NCI-H226 (cell line): ENCODE results near the gene ERBB2.

ENCODE experiments used
- DNase-seq: peaks from one replicate; pipeline ENCODE4 v3.0.0-alpha.2; 2015

The ERBB2 gene

GRCh38 chr17:39730095-39730921 lies 30.4 kb downstream of the ERBB2 start, which contains the start of gene MIEN1:
MIEN1 (minus strand) TSS chr17:39730532; CDS start chr17:39730495, 37 bp downstream.
- peak; percentile 68 for DNase-seq

- no peak for DNase-seq
Measured at GRCh38 chr17:39732586-39732985, 32.7 kb downstream of the ERBB2 start.

GRCh38 chr17:39735882-39736281 lies 36.0 kb downstream of the ERBB2 start:
- no peak for DNase-seq

- peak; percentile 17 for DNase-seq
Measured at GRCh38 chr17:39736319-39737165, 36.7 kb downstream of the ERBB2 start.

- no peak for DNase-seq
Measured at GRCh38 chr17:39737206-39737759, 37.4 kb downstream of the ERBB2 start.

GRCh38 chr17:39737760-39738567 lies 38.1 kb downstream of the ERBB2 start, which contains the start of gene GRB7:
GRB7 (plus strand) TSS chr17:39737938; CDS start chr17:39742302, 4,364 bp downstream.
- DNase-seq, result peak; percentile 75

- DNase-seq, result peak; percentile 70
Measured at GRCh38 chr17:39738568-39738901, 38.7 kb downstream of the ERBB2 start.

GRCh38 chr17:39738983-39739884 lies 39.4 kb downstream of the ERBB2 start:
- peak; percentile 71 for DNase-seq

- peak; percentile 62 for DNase-seq
Measured at GRCh38 chr17:39739885-39740356, 40.1 kb downstream of the ERBB2 start.

- DNase-seq, result peak; percentile 90
Measured at GRCh38 chr17:39740357-39741111, 40.7 kb downstream of the ERBB2 start.

- DNase-seq, result no peak
Measured at GRCh38 chr17:39742126-39742855, 42.4 kb downstream of the ERBB2 start.

GRCh38 chr17:39742856-39743436 lies 43.1 kb downstream of the ERBB2 start:
- no peak for DNase-seq

- no peak for DNase-seq
Measured at GRCh38 chr17:39744075-39744835, 44.4 kb downstream of the ERBB2 start.

GRCh38 chr17:39744836-39745215 lies 45.0 kb downstream of the ERBB2 start:
- DNase-seq, result no peak

- no peak for DNase-seq
Measured at GRCh38 chr17:39745335-39746144, 45.7 kb downstream of the ERBB2 start.

- no peak for DNase-seq
Measured at GRCh38 chr17:39746145-39746461, 46.2 kb downstream of the ERBB2 start.

GRCh38 chr17:39747745-39748144 lies 47.9 kb downstream of the ERBB2 start:
- DNase-seq, result no peak
